ENCODE data around the gene IQGAP3. TPM values are rescaled to one million over a fixed set of nuclear protein-coding genes. Genes with fewer than 3 reads are reported as not detected.
"Not testable (repeated sequence)": the region's sequence is repeated elsewhere in the genome, so short reads cannot be mapped to it uniquely, and the experiment has no call there.

IQGAP3 gene
- polyA plus RNA-seq, 1 of the 3 experiments (the other 2 are of a cell fraction), result 15.6 TPM

- TF ChIP-seq JUND (IDR thresholded peaks at IDR 0.05) (no peak), POLR2AphosphoS5 (IDR thresholded peaks at IDR 0.05; ENCODE audit: low read depth, low read length) (no peak), IRF3 (IDR thresholded peaks at IDR 0.05; ENCODE audit: low read depth, low read length) (no peak)
Observed at GRCh38 chr1:156608036-156608674, 35.8 kb upstream of the IQGAP3 start (continued).

GRCh38 chr1:156607344-156607743 is 35.0 kb upstream of the IQGAP3 start:
- 66% methylated on average over 4 of the region's 4 CpGs for WGBS (ENCODE audit: low lambda C conversion rate)
- H2AFZ ChIP-seq (ENCODE audit: low read depth); H3K4me2 ChIP-seq; H3K4me3 ChIP-seq (ENCODE audit: low read depth in 2 of 2, low read length in 1 of 2); H3K4me1 ChIP-seq (ENCODE audit: control insufficient read depth in 1 of 2, insufficient read depth in 2 of 2, low read depth in 1 of 2, low read length in 1 of 2); H3K9me2 ChIP-seq; POLR2A ChIA-PET; H3K36me3 ChIP-seq (replicated peaks in 1 of 2; ENCODE audit: control insufficient read depth in 1 of 2, insufficient read depth in 2 of 2, low read length in 1 of 2); H3K27ac ChIP-seq (ENCODE audit: low read depth in 2 of 2, low read length in 1 of 2); H4K20me1 ChIP-seq (ENCODE audit: insufficient read depth); H3K9me3 ChIP-seq; H3K27me3 ChIP-seq (ENCODE audit: insufficient read depth); H3K79me2 ChIP-seq (ENCODE audit: insufficient read depth); H3K9ac ChIP-seq; DNase-seq; CTCF ChIA-PET: not testable (repeated sequence)
- peaks cover 11% of the 10 kb centered on the region for H3F3A ChIP-seq (replicated peaks; ENCODE audit: insufficient read depth)

- 59% methylated on average over 10 of the region's 10 CpGs for WGBS (ENCODE audit: low lambda C conversion rate)
- Histone ChIP-seq H3K27me3 (ENCODE audit: insufficient read depth) (no peaks in the 10 kb centered on the region), H3K27ac (ENCODE audit: low read depth in 2 of 2, low read length in 1 of 2) (no peak overlapping the region), H3K4me1 (ENCODE audit: control insufficient read depth in 1 of 2, insufficient read depth in 2 of 2, low read depth in 1 of 2, low read length in 1 of 2) (peaks cover 6 to 9% of the 10 kb centered on the region in 2 experiments; a peak in 2 of 4 replicates), H3K9ac (no peak overlapping the region), H3K36me3 (replicated peaks in 1 of 2; ENCODE audit: control insufficient read depth in 1 of 2, insufficient read depth in 2 of 2, low read length in 1 of 2) (peaks cover 13 to 20% of the 10 kb centered on the region in 2 experiments), H3K9me2 (no peaks in the 10 kb centered on the region), H2AFZ (ENCODE audit: low read depth) (no peak overlapping the region), H3F3A (replicated peaks; ENCODE audit: insufficient read depth) (peaks cover 13% of the 10 kb centered on the region), H4K20me1 (ENCODE audit: insufficient read depth) (no peaks in the 10 kb centered on the region), H3K9me3 (no peaks in the 10 kb centered on the region), H3K79me2 (ENCODE audit: insufficient read depth) (peaks cover 32% of the 10 kb centered on the region), H3K4me3 (ENCODE audit: low read depth in 2 of 2, low read length in 1 of 2) (no peak overlapping the region), H3K4me2 (peak overlapping the region; percentile 85; the same call in 1 of the 2 replicates)
- CTCF ChIA-PET, result interaction anchor here (0.6 to 3.6 kb wide), 9 partner anchors 8 to 157 kb away, joined by 3 to 24 read pairs (median 6); partner anchors contain the start of genes HAPLN2 and NAXE
- no peak for DNase-seq
- peak; percentile 63 for TF ChIP-seq CTCF (IDR thresholded peaks at IDR 0.05)
- no peak for TF ChIP-seq MXI1 (IDR thresholded peaks at IDR 0.05; ENCODE audit: low read depth, low read length)
- TF ChIP-seq RFX5 (IDR thresholded peaks at IDR 0.05; ENCODE audit: low read length), result no peak
- no peak for TF ChIP-seq EZH2phosphoT487 (IDR thresholded peaks at IDR 0.05; ENCODE audit: borderline replicate concordance, low read depth)
- TF ChIP-seq RCOR1 (IDR thresholded peaks at IDR 0.05; ENCODE audit: low read length), result no peak
- peak; percentile 29; the same call in 1 of the 2 replicates for TF ChIP-seq RAD21 (IDR thresholded peaks at IDR 0.05; ENCODE audit: low read length)
- TF ChIP-seq JUND (IDR thresholded peaks at IDR 0.05), result no peak
- no peak for TF ChIP-seq NRF1 (IDR thresholded peaks at IDR 0.05; ENCODE audit: low read depth, low read length)
- TF ChIP-seq USF1 (IDR thresholded peaks at IDR 0.05; ENCODE audit: borderline replicate concordance, low read depth), result no peak
- POLR2A ChIA-PET, result interaction anchor here (1.8 kb wide), 1 partner anchor 11 kb away, joined by 15 read pairs; the partner anchor contains the start of gene NAXE
Observed at GRCh38 chr1:156602557-156602993, 30.2 kb upstream of the IQGAP3 start.
